Liver (tissue), 3 donors: ENCODE measurements around the gene ARMH1.

Source experiments
- ATF3 ChIP-seq: IDR thresholded peaks from 2 replicates; pipeline ENCODE4 v1.6.1; 2016; ENCODE audit warnings: antibody characterized with exemption
- CTCF ChIP-seq: fragments of 150-350 bp; IDR thresholded peaks from 2 replicates; pipeline ENCODE4 v1.5.1; 2017; ENCODE audit warnings: improper control_type of control experiment, low read depth, low read length; ENCODE audit not compliant: missing input control
- EGR1 ChIP-seq, 2 donors: IDR thresholded peaks; 2 replicates each; pipeline ENCODE4 v1.6.1; 2016 to 2018; ENCODE audit warnings: antibody characterized with exemption in 2 of 2, low read depth in 2 of 2
- FOXA1 ChIP-seq: IDR thresholded peaks from 2 replicates; pipeline ENCODE4 v1.6.1; 2016; ENCODE audit warnings: antibody characterized with exemption
- GABPA ChIP-seq, 2 donors: IDR thresholded peaks in 1 of 2; conservative IDR thresholded peaks in 1 of 2; 2 replicates each; pipeline ENCODE4 v1.6.1; 2016; ENCODE audit warnings: antibody characterized with exemption in 2 of 2, mild to moderate bottlenecking in 1 of 2, moderate library complexity in 1 of 2
- JUND ChIP-seq, 2 donors: IDR thresholded peaks; 2 replicates each; pipeline ENCODE4 v1.6.1; 2016; ENCODE audit warnings: antibody characterized with exemption in 2 of 2
- MAX ChIP-seq: IDR thresholded peaks from 2 replicates; pipeline ENCODE4 v1.6.1; 2016; ENCODE audit warnings: antibody characterized with exemption
- RAD21 ChIP-seq, 2 donors: IDR thresholded peaks; 2 replicates each; pipeline ENCODE4 v1.6.1; 2016; ENCODE audit warnings: antibody characterized with exemption in 2 of 2, mild to moderate bottlenecking in 2 of 2
- REST ChIP-seq: IDR thresholded peaks from 2 replicates; pipeline ENCODE4 v1.6.1; 2016; ENCODE audit warnings: antibody characterized with exemption, mild to moderate bottlenecking
- RXRA ChIP-seq, 2 donors: IDR thresholded peaks; 2 replicates each; pipeline ENCODE4 v1.6.1; 2017 to 2018; ENCODE audit warnings: antibody characterized with exemption in 2 of 2, mild to moderate bottlenecking in 1 of 2
- SP1 ChIP-seq: IDR thresholded peaks from 2 replicates; pipeline ENCODE4 v1.6.1; 2018; ENCODE audit warnings: antibody characterized with exemption, mild to moderate bottlenecking
- TAF1 ChIP-seq: conservative IDR thresholded peaks from 2 replicates; pipeline ENCODE4 v1.6.1; 2016; ENCODE audit warnings: antibody characterized with exemption, mild to moderate bottlenecking
- YY1 ChIP-seq: IDR thresholded peaks from 2 replicates; pipeline ENCODE4 v1.6.1; 2016; ENCODE audit warnings: antibody characterized with exemption, mild to moderate bottlenecking
- donor health status: healthy.
- donor health status: healthy.

- TF ChIP-seq REST (no peak), MAX (no peak), CTCF (no peak), TAF1 (no peak), YY1 (no peak), SP1 (no peak), EGR1 (IDR thresholded peaks at IDR 0.05; ENCODE audit: low read depth in 2 of 2) (no peak), RAD21 (IDR thresholded peaks at IDR 0.05) (no peak), FOXA1 (no peak), JUND (IDR thresholded peaks at IDR 0.05) (no peak), RXRA (IDR thresholded peaks at IDR 0.05) (no peak), GABPA (IDR thresholded peaks at IDR 0.05 in 1 of 2, conservative IDR thresholded peaks at IDR 0.05 in 1 of 2) (no peak), ATF3 (no peak)
Measured at GRCh38 chr1:44698138-44698537, 23.6 kb downstream of the ARMH1 start.
